Measurements from ENCODE around the gene TMPRSS13.
A peak's percentile ranks its signal among the peaks of the same experiment; 100 is the strongest.

TMPRSS13 gene

GRCh38 chr11:117902001-117902845 lies 27.0 kb downstream of the TMPRSS13 start:
- no peaks in the 10 kb centered on the region for H3K36me3 ChIP-seq (ENCODE audit: low read depth)
- TF ChIP-seq CTCF (IDR thresholded peaks at IDR 0.05; ENCODE audit: poor library complexity, severe bottlenecking) = no peak
- no peak for ATAC-seq (ENCODE audit: low read depth)
- DNase-seq (ENCODE audit: low spot score) = peak; percentile 15
- no peak overlapping the region for H3K27ac ChIP-seq (ENCODE audit: poor library complexity, severe bottlenecking)
- H3K4me3 ChIP-seq (ENCODE audit: severe bottlenecking) = no peak overlapping the region
- H3K9me3 ChIP-seq (ENCODE audit: severe bottlenecking) = no peaks in the 10 kb centered on the region
- H3K4me1 ChIP-seq (ENCODE audit: insufficient read depth, poor library complexity, severe bottlenecking) = peaks cover 3% of the 10 kb centered on the region
- no peaks in the 10 kb centered on the region for H3K27me3 ChIP-seq (ENCODE audit: insufficient read depth, poor library complexity, severe bottlenecking)

GRCh38 chr11:117901601-117902000 lies 27.6 kb downstream of the TMPRSS13 start:
- DNase-seq (ENCODE audit: low spot score) (peak; percentile 42), ATAC-seq (ENCODE audit: low read depth) (no peak)
- H3K27me3 ChIP-seq (ENCODE audit: insufficient read depth, poor library complexity, severe bottlenecking) = no peaks in the 10 kb centered on the region
- H3K9me3 ChIP-seq (ENCODE audit: severe bottlenecking) = no peaks in the 10 kb centered on the region
- no peaks in the 10 kb centered on the region for H3K4me1 ChIP-seq (ENCODE audit: insufficient read depth, poor library complexity, severe bottlenecking)
- no peak overlapping the region for H3K27ac ChIP-seq (ENCODE audit: poor library complexity, severe bottlenecking)
- TF ChIP-seq CTCF (IDR thresholded peaks at IDR 0.05; ENCODE audit: poor library complexity, severe bottlenecking) = no peak
- no peak overlapping the region for H3K4me3 ChIP-seq (ENCODE audit: severe bottlenecking)
- no peaks in the 10 kb centered on the region for H3K36me3 ChIP-seq (ENCODE audit: low read depth)

GRCh38 chr11:117900720-117901440 lies 28.3 kb downstream of the TMPRSS13 start:
- DNase-seq (ENCODE audit: low spot score) = peak; percentile 31
- H3K4me3 ChIP-seq (ENCODE audit: severe bottlenecking) = no peak overlapping the region

GRCh38 chr11:117900121-117900648 lies 29.0 kb downstream of the TMPRSS13 start:
- ATAC-seq (ENCODE audit: low read depth) = no peak
- DNase-seq (ENCODE audit: low spot score) = peak; percentile 16
- H3K27me3 ChIP-seq (ENCODE audit: insufficient read depth, poor library complexity, severe bottlenecking) = peaks cover 3% of the 10 kb centered on the region

More at GRCh38 chr11:117900720-117901440, 28.3 kb downstream of the TMPRSS13 start:
- Histone ChIP-seq H3K36me3 (ENCODE audit: low read depth) (no peaks in the 10 kb centered on the region), H3K9me3 (ENCODE audit: severe bottlenecking) (no peaks in the 10 kb centered on the region), H3K4me1 (ENCODE audit: insufficient read depth, poor library complexity, severe bottlenecking) (no peaks in the 10 kb centered on the region), H3K27me3 (ENCODE audit: insufficient read depth, poor library complexity, severe bottlenecking) (no peaks in the 10 kb centered on the region), H3K27ac (ENCODE audit: poor library complexity, severe bottlenecking) (no peak overlapping the region)
- TF ChIP-seq CTCF (IDR thresholded peaks at IDR 0.05; ENCODE audit: poor library complexity, severe bottlenecking) = no peak
- peak; percentile 51; the same call in 1 of the 3 replicates for ATAC-seq (ENCODE audit: low read depth)

More at GRCh38 chr11:117900121-117900648, 29.0 kb downstream of the TMPRSS13 start:
- Histone ChIP-seq H3K4me1 (ENCODE audit: insufficient read depth, poor library complexity, severe bottlenecking) (no peaks in the 10 kb centered on the region), H3K9me3 (ENCODE audit: severe bottlenecking) (no peaks in the 10 kb centered on the region), H3K4me3 (ENCODE audit: severe bottlenecking) (no peak overlapping the region), H3K27ac (ENCODE audit: poor library complexity, severe bottlenecking) (no peak overlapping the region), H3K36me3 (ENCODE audit: low read depth) (no peaks in the 10 kb centered on the region)
- TF ChIP-seq CTCF (IDR thresholded peaks at IDR 0.05; ENCODE audit: poor library complexity, severe bottlenecking) = no peak

Measured in RWPE2 (cell line).